HepG2 (cell line): Measurements from ENCODE around the gene RUVBL1. TPM values are rescaled to one million over a fixed set of nuclear protein-coding genes. Genes with fewer than 3 reads are reported as not detected.
A peak's percentile ranks its signal among the peaks of the same experiment; 100 is the strongest.

Experiments
- FOSL1 ChIP-seq: sonication (generic); formaldehyde crosslinking; IDR thresholded peaks from 2 replicates; pipeline ENCODE4 v1.9.0; 2021; ENCODE audit warnings: missing genetic modification reagents, borderline replicate concordance
- KAT7 ChIP-seq: IDR thresholded peaks from 2 replicates; pipeline ENCODE4 v1.6.1; 2018; ENCODE audit warnings: borderline replicate concordance, missing compliant biosample characterization
- MEIS2 ChIP-seq: sonication (generic); formaldehyde crosslinking; IDR thresholded peaks from 2 replicates; pipeline ENCODE4 v1.9.0; 2021; ENCODE audit warnings: mild to moderate bottlenecking, missing genetic modification reagents
- PAF1 ChIP-seq: IDR thresholded peaks from 2 replicates; pipeline ENCODE4 v1.6.1; 2016; ENCODE audit warnings: missing genetic modification reagents, missing compliant biosample characterization
- PAX8 ChIP-seq: sonication (generic); formaldehyde crosslinking; IDR thresholded peaks from 2 replicates; pipeline ENCODE4 v1.8.0; 2022; ENCODE audit warnings: mild to moderate bottlenecking, missing genetic modification reagents, borderline replicate concordance
- PRDM10 ChIP-seq: sonication (generic); formaldehyde crosslinking; IDR thresholded peaks from 2 replicates; pipeline ENCODE4 v1.4.0; 2020; ENCODE audit warnings: low read depth, missing genetic modification reagents
- SALL1 ChIP-seq: sonication (generic); formaldehyde crosslinking; IDR thresholded peaks from 2 replicates; pipeline ENCODE4 v1.8.0; 2022; ENCODE audit warnings: mild to moderate bottlenecking, missing genetic modification reagents
- SIX4 ChIP-seq: sonication (generic); formaldehyde crosslinking; IDR thresholded peaks from 2 replicates; pipeline ENCODE4 v1.4.0; 2020; ENCODE audit warnings: missing genetic modification reagents
- SNRNP70 ChIP-seq: fragments of 200-400 bp; formaldehyde crosslinking; IDR thresholded peaks from 2 replicates; pipeline ENCODE4 v1.6.1; 2017; ENCODE audit warnings: mild to moderate bottlenecking, low read depth, low read length, moderate library complexity
- TBX3 ChIP-seq: fragments of 450-650 bp; IDR thresholded peaks from 2 replicates; pipeline ENCODE4 v1.6.1; 2017; ENCODE audit warnings: antibody characterized with exemption, mild to moderate bottlenecking, inconsistent platforms, borderline replicate concordance
- TERF1 ChIP-seq: sonication (generic); formaldehyde crosslinking; IDR thresholded peaks from 2 replicates; pipeline ENCODE4 v1.8.0; 2022; ENCODE audit warnings: mild to moderate bottlenecking, missing genetic modification reagents, moderate library complexity
- TOE1 ChIP-seq: sonication (generic); formaldehyde crosslinking; IDR thresholded peaks from 2 replicates; pipeline ENCODE4 v1.4.0; 2020; ENCODE audit warnings: mild to moderate bottlenecking, missing genetic modification reagents
- XBP1 ChIP-seq: sonication (generic); formaldehyde crosslinking; IDR thresholded peaks from 2 replicates; pipeline ENCODE4 v1.5.0; 2020; ENCODE audit warnings: missing genetic modification reagents
- ZBTB1 ChIP-seq: sonication (generic); formaldehyde crosslinking; IDR thresholded peaks from 2 replicates; pipeline ENCODE4 v1.4.0; 2020; ENCODE audit warnings: missing genetic modification reagents, borderline replicate concordance
- ZNF260 ChIP-seq: sonication (generic); formaldehyde crosslinking; IDR thresholded peaks from 2 replicates; pipeline ENCODE4 v1.4.0; 2020; ENCODE audit warnings: missing genetic modification reagents, low read depth, mild to moderate bottlenecking, borderline replicate concordance
- ZNF274 ChIP-seq: sonication (generic); formaldehyde crosslinking; IDR thresholded peaks from 2 replicates; pipeline ENCODE4 v1.5.1; 2020; ENCODE audit warnings: mild to moderate bottlenecking, missing genetic modification reagents
- ZNF329 ChIP-seq: sonication (generic); formaldehyde crosslinking; IDR thresholded peaks from 2 replicates; pipeline ENCODE4 v1.9.0; 2021; ENCODE audit warnings: low read depth, mild to moderate bottlenecking, missing genetic modification reagents
- ZNF354B ChIP-seq: sonication (generic); formaldehyde crosslinking; IDR thresholded peaks from 2 replicates; pipeline ENCODE4 v1.8.0; 2022; ENCODE audit warnings: mild to moderate bottlenecking, missing genetic modification reagents
- ZNF496 ChIP-seq: sonication (generic); formaldehyde crosslinking; IDR thresholded peaks from 2 replicates; pipeline ENCODE4 v1.8.1; 2023; ENCODE audit warnings: mild to moderate bottlenecking, moderate library complexity, missing genetic modification reagents; ENCODE audit not compliant: insufficient replicate concordance
- ZNF572 ChIP-seq: sonication (generic); formaldehyde crosslinking; IDR thresholded peaks from 2 replicates; pipeline ENCODE4 v1.5.1; 2020; ENCODE audit warnings: mild to moderate bottlenecking, missing genetic modification reagents
- ZNF589 ChIP-seq: sonication (generic); formaldehyde crosslinking; conservative IDR thresholded peaks from 2 replicates; pipeline ENCODE4 v1.8.0; 2022; ENCODE audit warnings: mild to moderate bottlenecking, moderate library complexity, missing genetic modification reagents
- ZNF781 ChIP-seq: sonication (generic); formaldehyde crosslinking; IDR thresholded peaks from 2 replicates; pipeline ENCODE4 v1.5.1; 2020; ENCODE audit warnings: borderline replicate concordance, mild to moderate bottlenecking, missing genetic modification reagents; ENCODE audit errors: not compliant biosample characterization
- polyA plus RNA-seq, 8 experiments: library from polyadenylated mRNA; depleted of rRNA in 3 of 8; stranded (reverse) in 7 of 8; unstranded in 1 of 8; fragments of >200 nt; fragmentation: Illumina TruSeq in 4 of 8; extraction: Trizol in 4 of 8; gene quantifications; 2 replicates each; pipeline versions ENCODE4 v1.2.1 to v1.2.3, GENCODE V29; 2011 to 2016; ENCODE audit warnings: low read depth in 4 of 8, missing spikeins in 1 of 8, mixed read lengths in 1 of 8; ENCODE audit not compliant: insufficient read depth in 1 of 8
- total RNA-seq, 5 experiments: library from RNA; depleted of rRNA; stranded (reverse); fragments of >200 nt; fragmentation: Illumina TruSeq; extraction: Trizol; gene quantifications; 2 replicates each; pipeline ENCODE4 v1.2.3, GENCODE V29; 2016; ENCODE audit warnings: low read depth in 1 of 5
- TF ChIP-seq, protein P1 (sequence below): fragments of 450-650 bp; IDR thresholded peaks from 2 replicates; pipeline ENCODE4 v1.6.1; 2016

The RUVBL1 gene
- total and polyA plus RNA-seq, 2 of the 13 experiments (the other 11 are each of a cell fraction or from before 2014, with no cell fraction given) = 32.7 to 86.3 TPM

- TF ChIP-seq KAT7 (CRISPR knock-in tag) (peak; percentile 34; the same call in 1 of the 2 replicates), PAX8 (CRISPR knock-in tag) (no peak), XBP1 (CRISPR knock-in tag) (peak; percentile 76), PAF1 (CRISPR knock-in tag) (no peak), ZNF572 (CRISPR knock-in tag) (peak; percentile 44; the same call in 1 of the 2 replicates), PRDM10 (no peak), ZNF496 (CRISPR knock-in tag) (no peak), MEIS2 (CRISPR knock-in tag) (no peak), ZNF354B (CRISPR knock-in tag) (no peak), SNRNP70 (no peak), TERF1 (CRISPR knock-in tag) (no peak), ZNF274 (CRISPR knock-in tag) (0 out of 2 replicates have a peak, but pooled peaks have one; percentile 14), SIX4 (CRISPR knock-in tag) (no peak), TOE1 (CRISPR knock-in tag) (0 out of 2 replicates have a peak, but pooled peaks have one; percentile 43), ZBTB1 (CRISPR knock-in tag) (no peak), ZNF781 (CRISPR knock-in tag) (no peak), TBX3 (no peak), ZNF589 (CRISPR knock-in tag) (peak; percentile 69; the same call in 1 of the 2 replicates), SALL1 (peak; percentile 85), ZNF260 (CRISPR knock-in tag) (no peak), FOSL1 (CRISPR knock-in tag) (no peak), ZNF329 (CRISPR knock-in tag) (0 out of 2 replicates have a peak, but pooled peaks have one; percentile 11)
- TF ChIP-seq, protein P1, sequence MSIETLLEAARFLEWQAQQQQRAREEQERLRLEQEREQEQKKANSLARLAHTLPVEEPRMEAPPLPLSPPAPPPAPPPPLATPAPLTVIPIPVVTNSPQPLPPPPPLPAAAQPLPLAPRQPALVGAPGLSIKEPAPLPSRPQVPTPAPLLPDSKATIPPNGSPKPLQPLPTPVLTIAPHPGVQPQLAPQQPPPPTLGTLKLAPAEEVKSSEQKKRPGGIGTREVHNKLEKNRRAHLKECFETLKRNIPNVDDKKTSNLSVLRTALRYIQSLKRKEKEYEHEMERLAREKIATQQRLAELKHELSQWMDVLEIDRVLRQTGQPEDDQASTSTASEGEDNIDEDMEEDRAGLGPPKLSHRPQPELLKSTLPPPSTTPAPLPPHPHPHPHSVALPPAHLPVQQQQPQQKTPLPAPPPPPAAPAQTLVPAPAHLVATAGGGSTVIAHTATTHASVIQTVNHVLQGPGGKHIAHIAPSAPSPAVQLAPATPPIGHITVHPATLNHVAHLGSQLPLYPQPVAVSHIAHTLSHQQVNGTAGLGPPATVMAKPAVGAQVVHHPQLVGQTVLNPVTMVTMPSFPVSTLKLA = no peak
Observed at GRCh38 chr3:128051837-128052594, 71.6 kb downstream of the RUVBL1 start, which contains the start of gene SEC61A1 (continued).
